ENCODE measurements around the gene IL23R. TPM values are rescaled to one million over a fixed set of nuclear protein-coding genes. Genes with fewer than 3 reads are reported as not detected.
"Not testable (repeated sequence)": the region's sequence is repeated elsewhere in the genome, so short reads cannot be mapped to it uniquely, and the experiment has no call there.

Gene IL23R
- total and polyA plus RNA-seq, 4 donors = 0.21 TPM; not detected in 3

DNA sequence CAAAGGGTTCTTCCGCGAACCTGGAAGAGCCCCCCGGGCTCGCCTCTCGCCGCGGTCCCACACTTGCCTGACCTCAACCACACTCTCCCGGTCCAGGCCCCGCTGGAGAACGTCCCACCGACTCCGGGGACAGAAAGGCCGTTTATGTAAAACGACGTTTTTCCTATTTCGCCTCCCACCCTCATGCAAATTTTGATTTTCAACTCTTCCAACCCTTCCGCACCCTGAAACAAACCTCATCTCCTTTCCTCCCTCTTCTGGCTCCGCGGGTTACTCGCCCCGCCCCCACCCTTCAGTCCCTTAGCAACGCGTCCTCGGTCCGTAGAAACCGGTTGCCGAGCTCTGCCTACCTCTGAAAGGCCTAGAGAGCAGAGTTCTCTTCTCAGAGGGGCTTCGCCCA is 31.6 kb upstream of the IL23R start, which contains the start of gene C1orf141:
TSS of gene C1orf141 (minus strand) at position 276 of the 400 bp plus-strand sequence. CDS start 7,730 bp downstream, outside the sequence.
- Histone ChIP-seq H3K27ac (ENCODE audit: low read depth in 1 of 2, low read length in 2 of 2) (no peak within 1 kb of the TSS), H3K27me3 (ENCODE audit: control insufficient read depth in 1 of 2, insufficient read depth in 2 of 2, low read length in 1 of 2) (no peaks in the 10 kb centered on the region), H3K4me3 (ENCODE audit: low read length in 2 of 2) (peak within 1 kb of the TSS; percentile 4 to 18), H3K4me1 (ENCODE audit: control insufficient read depth in 1 of 2, insufficient read depth in 2 of 2, low read length in 2 of 2) (no peaks in the 10 kb centered on the region), H3K36me3 (ENCODE audit: control insufficient read depth in 1 of 2, insufficient read depth in 2 of 2, low read length in 1 of 2) (no peaks in the 10 kb centered on the region), H3K9me3 (ENCODE audit: control insufficient read depth, low read length) (no peaks in the 10 kb centered on the region)
- DNase-seq (peak in 1 of 2 donors; percentile 54), ATAC-seq (ENCODE audit: low FRiP score) (no peak)
- 11 to 17% methylated on average over 27 to 28 of the region's 28 CpGs for WGBS, 2 donors
- intact Hi-C loops (cut with DNase I) = no loop called here

DNA sequence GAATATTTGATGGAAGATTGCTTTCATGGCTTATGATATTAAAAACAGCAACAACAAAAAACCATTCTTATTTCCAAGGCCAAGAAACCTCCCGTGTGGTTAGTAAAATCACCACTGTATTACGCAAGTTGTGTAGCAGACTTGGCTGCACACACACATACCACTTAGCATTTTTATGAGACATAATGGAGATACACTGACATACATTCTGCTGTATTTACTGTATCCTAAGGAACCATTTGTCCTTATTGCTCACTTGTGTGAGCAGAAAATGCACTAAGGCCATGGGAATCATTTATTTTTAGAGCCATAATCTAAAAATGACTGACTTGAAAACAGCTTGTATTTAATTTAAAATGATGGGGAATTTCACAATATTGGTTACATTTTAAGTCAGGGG is 30.9 kb upstream of the IL23R start:
- Histone ChIP-seq H3K27ac (ENCODE audit: low read depth in 1 of 2, low read length in 2 of 2) (no peak overlapping the region), H3K4me3 (ENCODE audit: low read length in 2 of 2) (no peak overlapping the region), H3K4me1 (ENCODE audit: control insufficient read depth in 1 of 2, insufficient read depth in 2 of 2, low read length in 2 of 2) (no peaks in the 10 kb centered on the region), H3K9me3 (ENCODE audit: control insufficient read depth, low read length) (no peaks in the 10 kb centered on the region), H3K36me3 (ENCODE audit: control insufficient read depth in 1 of 2, insufficient read depth in 2 of 2, low read length in 1 of 2) (no peaks in the 10 kb centered on the region), H3K27me3 (ENCODE audit: control insufficient read depth in 1 of 2, insufficient read depth in 2 of 2, low read length in 1 of 2) (no peaks in the 10 kb centered on the region)
- ATAC-seq (ENCODE audit: low FRiP score) (no peak), DNase-seq (no peak)
- WGBS, 2 donors = 43 to 57% methylated on average over 2 of the region's 2 CpGs
- intact Hi-C loops (cut with DNase I) = no loop called here

DNA sequence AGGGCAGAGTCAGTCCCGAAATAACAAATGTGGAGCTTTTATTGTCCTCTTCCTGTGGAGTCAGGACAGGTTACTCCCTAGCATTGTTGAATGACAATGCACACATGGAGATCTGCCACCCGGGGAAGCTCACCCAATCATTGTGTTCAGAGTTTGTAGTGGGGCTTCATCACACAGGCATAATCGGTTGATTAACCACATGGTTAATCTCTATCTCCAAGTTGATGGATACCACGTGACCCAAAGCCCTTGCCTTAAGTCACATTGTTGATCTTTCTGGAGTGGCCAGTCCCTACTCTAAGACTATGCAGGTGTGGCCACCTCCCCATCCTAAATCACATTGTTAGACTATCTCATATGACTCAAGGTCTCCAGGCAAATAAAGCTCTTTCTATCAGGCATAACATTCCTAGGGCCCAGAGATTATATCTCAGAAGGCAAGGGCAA is 28.9 kb upstream of the IL23R start:
- Histone ChIP-seq H3K4me1 (ENCODE audit: control insufficient read depth in 1 of 2, insufficient read depth in 2 of 2, low read length in 2 of 2) (no peaks in the 10 kb centered on the region), H3K4me3 (ENCODE audit: low read length in 2 of 2) (no peak overlapping the region), H3K36me3 (ENCODE audit: control insufficient read depth in 1 of 2, insufficient read depth in 2 of 2, low read length in 1 of 2) (no peaks in the 10 kb centered on the region), H3K9me3 (ENCODE audit: control insufficient read depth, low read length) (no peaks in the 10 kb centered on the region), H3K27ac (ENCODE audit: low read depth in 1 of 2, low read length in 2 of 2) (no peak overlapping the region), H3K27me3 (ENCODE audit: control insufficient read depth in 1 of 2, insufficient read depth in 2 of 2, low read length in 1 of 2) (no peaks in the 10 kb centered on the region)
- DNase-seq = no peak
- no peak for ATAC-seq (ENCODE audit: low FRiP score)
- intact Hi-C loops (cut with DNase I) = no loop called here
- WGBS, 2 donors = 87% methylated on average over 4 of the region's 4 CpGs

GRCh38 chr1:67138813-67139499 is 27.3 kb upstream of the IL23R start:
- no peak overlapping the region for H3K4me3 ChIP-seq (ENCODE audit: low read length in 2 of 2)
- H3K4me1 ChIP-seq (ENCODE audit: control insufficient read depth in 1 of 2, insufficient read depth in 2 of 2, low read length in 2 of 2) = no peaks in the 10 kb centered on the region
- H3K27ac ChIP-seq (ENCODE audit: low read depth in 1 of 2, low read length in 2 of 2) = no peak overlapping the region
- intact Hi-C loops (cut with DNase I) = no loop called here
- H3K36me3 ChIP-seq (ENCODE audit: control insufficient read depth in 1 of 2, insufficient read depth in 2 of 2, low read length in 1 of 2) = no peaks in the 10 kb centered on the region
- ATAC-seq (ENCODE audit: low FRiP score) = no peak
- no peaks in the 10 kb centered on the region for H3K9me3 ChIP-seq (ENCODE audit: control insufficient read depth, low read length)
- no peaks in the 10 kb centered on the region for H3K27me3 ChIP-seq (ENCODE audit: control insufficient read depth in 1 of 2, insufficient read depth in 2 of 2, low read length in 1 of 2)
- DNase-seq = no peak
- WGBS, 2 donors = 87 to 91% methylated on average over 3 of the region's 3 CpGs

GRCh38 chr1:67140460-67140859 is 25.8 kb upstream of the IL23R start:
- WGBS, 2 donors = 88 to 93% methylated on average over 2 of the region's 2 CpGs
- Histone ChIP-seq H3K36me3 (ENCODE audit: control insufficient read depth in 1 of 2, insufficient read depth in 2 of 2, low read length in 1 of 2) (no peaks in the 10 kb centered on the region), H3K4me1 (ENCODE audit: control insufficient read depth in 1 of 2, insufficient read depth in 2 of 2, low read length in 2 of 2) (no peaks in the 10 kb centered on the region), H3K27ac (ENCODE audit: low read depth in 1 of 2, low read length in 2 of 2) (no peak overlapping the region), H3K4me3 (ENCODE audit: low read length in 2 of 2) (no peak overlapping the region), H3K27me3 (ENCODE audit: control insufficient read depth in 1 of 2, insufficient read depth in 2 of 2, low read length in 1 of 2) (no peaks in the 10 kb centered on the region), H3K9me3 (ENCODE audit: control insufficient read depth, low read length) (no peaks in the 10 kb centered on the region)
- intact Hi-C loops (cut with DNase I) = loop anchor here in 1 of 2 donors (10.0 kb wide), 1 partner anchor 86 kb away; the partner anchor contains the start of gene SLC35D1
- no peak for DNase-seq
- ATAC-seq (ENCODE audit: low FRiP score) = no peak

GRCh38 chr1:67141832-67142231 is 24.4 kb upstream of the IL23R start:
- H3K4me1 ChIP-seq (ENCODE audit: control insufficient read depth in 1 of 2, insufficient read depth in 2 of 2, low read length in 2 of 2); DNase-seq; H3K27ac ChIP-seq (ENCODE audit: low read depth in 1 of 2, low read length in 2 of 2); H3K9me3 ChIP-seq (ENCODE audit: control insufficient read depth, low read length); ATAC-seq (ENCODE audit: low FRiP score); H3K4me3 ChIP-seq (ENCODE audit: low read length in 2 of 2); H3K27me3 ChIP-seq (ENCODE audit: control insufficient read depth in 1 of 2, insufficient read depth in 2 of 2, low read length in 1 of 2); H3K36me3 ChIP-seq (ENCODE audit: control insufficient read depth in 1 of 2, insufficient read depth in 2 of 2, low read length in 1 of 2): not testable (repeated sequence)
- WGBS, 2 donors = 76 to 78% methylated on average over 3 of the region's 3 CpGs
- intact Hi-C loops (cut with DNase I) = loop anchor here in 1 of 2 donors (10.0 kb wide), 1 partner anchor 87 kb away; the partner anchor contains the start of gene SLC35D1

DNA sequence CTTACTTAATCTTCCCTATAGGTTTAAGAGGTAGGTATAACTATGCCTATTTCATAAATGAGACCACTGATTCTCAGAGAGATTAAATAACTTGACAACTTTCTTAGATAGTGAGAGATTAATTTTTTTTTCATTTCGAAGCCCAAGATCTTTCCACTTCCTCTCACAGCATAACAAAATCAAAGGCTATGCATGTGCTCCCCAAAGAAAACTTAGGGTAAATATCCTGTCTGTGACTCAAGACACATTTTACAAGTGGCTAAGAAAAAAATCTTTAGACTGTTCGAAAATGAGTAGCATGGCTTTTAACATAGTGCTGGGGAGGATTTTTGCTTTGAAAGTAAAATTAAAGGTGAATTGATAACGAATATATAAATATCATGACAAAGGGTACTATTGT is 23.3 kb upstream of the IL23R start:
- Histone ChIP-seq H3K27ac (ENCODE audit: low read depth in 1 of 2, low read length in 2 of 2) (no peak overlapping the region), H3K9me3 (ENCODE audit: control insufficient read depth, low read length) (no peaks in the 10 kb centered on the region), H3K4me3 (ENCODE audit: low read length in 2 of 2) (no peak overlapping the region), H3K4me1 (ENCODE audit: control insufficient read depth in 1 of 2, insufficient read depth in 2 of 2, low read length in 2 of 2) (no peaks in the 10 kb centered on the region), H3K27me3 (ENCODE audit: control insufficient read depth in 1 of 2, insufficient read depth in 2 of 2, low read length in 1 of 2) (no peaks in the 10 kb centered on the region), H3K36me3 (ENCODE audit: control insufficient read depth in 1 of 2, insufficient read depth in 2 of 2, low read length in 1 of 2) (no peaks in the 10 kb centered on the region)
- intact Hi-C loops (cut with DNase I) = loop anchor here in 1 of 2 donors (10.0 kb wide), 1 partner anchor 88 kb away; the partner anchor contains the start of gene SLC35D1
- ATAC-seq (ENCODE audit: low FRiP score) = no peak
- no peak for DNase-seq
- WGBS, 2 donors = 45 to 55% methylated on average over 3 of the region's 3 CpGs

- no peak for DNase-seq
- Histone ChIP-seq H3K9me3 (ENCODE audit: control insufficient read depth, low read length) (no peaks in the 10 kb centered on the region), H3K4me3 (ENCODE audit: low read length in 2 of 2) (no peak overlapping the region), H3K36me3 (ENCODE audit: control insufficient read depth in 1 of 2, insufficient read depth in 2 of 2, low read length in 1 of 2) (no peaks in the 10 kb centered on the region), H3K27ac (ENCODE audit: low read depth in 1 of 2, low read length in 2 of 2) (no peak overlapping the region), H3K27me3 (ENCODE audit: control insufficient read depth in 1 of 2, insufficient read depth in 2 of 2, low read length in 1 of 2) (no peaks in the 10 kb centered on the region), H3K4me1 (ENCODE audit: control insufficient read depth in 1 of 2, insufficient read depth in 2 of 2, low read length in 2 of 2) (no peaks in the 10 kb centered on the region)
- no peak for ATAC-seq (ENCODE audit: low FRiP score)
- WGBS, 2 donors = 90 to 94% methylated on average over 3 of the region's 3 CpGs
- intact Hi-C loops (cut with DNase I) = loop anchor here in 1 of 2 donors (10.0 kb wide), 1 partner anchor 89 kb away; the partner anchor contains the start of gene SLC35D1
Measured at GRCh38 chr1:67143966-67144365, 22.3 kb upstream of the IL23R start.

GRCh38 chr1:67144696-67145095 is 21.6 kb upstream of the IL23R start:
- intact Hi-C loops (cut with DNase I) = loop anchor here (5.0 to 10.0 kb wide), 2 partner anchors 90 to 377 kb away; partner anchors contain the start of gene SLC35D1 (in 1 of the 2)
- no peak overlapping the region for H3K4me3 ChIP-seq (ENCODE audit: low read length in 2 of 2)
- 85 to 88% methylated on average over 2 of the region's 2 CpGs for WGBS, 2 donors

More at GRCh38 chr1:67144696-67145095, 21.6 kb upstream of the IL23R start:
- H3K9me3 ChIP-seq (ENCODE audit: control insufficient read depth, low read length) = no peaks in the 10 kb centered on the region
- ATAC-seq (ENCODE audit: low FRiP score) = no peak
- no peak for DNase-seq
- H3K27ac ChIP-seq (ENCODE audit: low read depth in 1 of 2, low read length in 2 of 2) = no peak overlapping the region
- H3K36me3 ChIP-seq (ENCODE audit: control insufficient read depth in 1 of 2, insufficient read depth in 2 of 2, low read length in 1 of 2) = no peaks in the 10 kb centered on the region
- no peaks in the 10 kb centered on the region for H3K27me3 ChIP-seq (ENCODE audit: control insufficient read depth in 1 of 2, insufficient read depth in 2 of 2, low read length in 1 of 2)
- no peaks in the 10 kb centered on the region for H3K4me1 ChIP-seq (ENCODE audit: control insufficient read depth in 1 of 2, insufficient read depth in 2 of 2, low read length in 2 of 2)

Measured in aorta (tissue), 5 donors.